NK-92 (cell line): ENCODE measurements around the gene ZNF865.
A peak's percentile ranks its signal among the peaks of the same experiment; 100 is the strongest.

Source experiments
- DNase-seq: peaks from one replicate; lab custom pipeline; 2025; ENCODE audit not compliant: unreplicated experiment; lab: John Stamatoyannopoulos, UW

The ZNF865 gene

GRCh38 chr19:55586976-55587668, 18.3 kb upstream of the ZNF865 start:
- DNase-seq: peak; percentile 55

- no peak for DNase-seq
These were observed 16.7 kb upstream of the ZNF865 start for GRCh38 chr19:55588738-55589137.

GRCh38 chr19:55590109-55590508, 15.3 kb upstream of the ZNF865 start:
- DNase-seq: no peak

- no peak for DNase-seq
These were observed 14.8 kb upstream of the ZNF865 start for GRCh38 chr19:55590617-55591016.

GRCh38 chr19:55591555-55591954, 13.9 kb upstream of the ZNF865 start:
- DNase-seq: no peak

GRCh38 chr19:55592391-55593090, 12.9 kb upstream of the ZNF865 start:
- no peak for DNase-seq

GRCh38 chr19:55593096-55593772, 12.2 kb upstream of the ZNF865 start:
- DNase-seq: no peak

- DNase-seq: no peak
These were observed 10.4 kb upstream of the ZNF865 start for GRCh38 chr19:55594996-55595545.

GRCh38 chr19:55596304-55596703, 9.1 kb upstream of the ZNF865 start:
- no peak for DNase-seq

GRCh38 chr19:55597501-55597921, 7.9 kb upstream of the ZNF865 start:
- no peak for DNase-seq

- DNase-seq: no peak
These were observed 7.4 kb upstream of the ZNF865 start for GRCh38 chr19:55598034-55598433.

- peak; percentile 58 for DNase-seq
These were observed 6.6 kb upstream of the ZNF865 start for GRCh38 chr19:55598719-55599467.

- DNase-seq: peak; percentile 82
These were observed 6.0 kb upstream of the ZNF865 start, which contains the start of gene FIZ1 for GRCh38 chr19:55599468-55599841. TSS of gene FIZ1 (minus strand) at chr19:55599517. CDS start at chr19:55597865, 1,652 bp downstream.

- peak; percentile 42 for DNase-seq
These were observed 5.4 kb upstream of the ZNF865 start, which contains the start of gene ZNF524 for GRCh38 chr19:55599842-55600661. TSS of gene ZNF524 (plus strand) at chr19:55600288. CDS start at chr19:55602113, 1,825 bp downstream.

- no peak for DNase-seq
These were observed 4.8 kb upstream of the ZNF865 start for GRCh38 chr19:55600662-55601028.

- DNase-seq: no peak
These were observed 4.4 kb upstream of the ZNF865 start for GRCh38 chr19:55601084-55601483.

- no peak for DNase-seq
These were observed 3.1 kb upstream of the ZNF865 start for GRCh38 chr19:55602104-55603001.

- no peak for DNase-seq
These were observed 2.3 kb upstream of the ZNF865 start for GRCh38 chr19:55603115-55603514.
